ENCODE measurements around the gene TRIM14.

Gene TRIM14

DNA sequence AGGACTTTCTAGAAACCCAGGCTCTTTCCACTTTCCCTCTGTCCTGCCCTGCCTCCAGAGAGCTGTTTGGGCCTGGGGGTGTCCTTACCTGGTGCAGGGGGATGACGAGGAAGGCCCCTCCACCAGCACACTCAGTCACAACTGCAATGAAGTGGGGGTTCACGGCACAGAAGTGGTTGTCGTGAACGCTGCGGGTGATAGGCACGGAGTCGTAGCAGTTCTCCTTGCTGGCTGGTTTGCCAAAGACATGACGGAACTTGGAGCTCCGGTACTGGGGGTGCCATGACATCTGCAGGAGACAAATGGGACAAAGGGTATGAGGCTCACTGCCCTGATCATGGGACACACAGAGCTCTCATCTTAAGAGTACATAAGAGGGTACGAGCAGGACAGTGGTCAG is 38.4 kb upstream of the TRIM14 start:
- FAIRE-seq (no peak), DNase-seq (ENCODE audit: insufficient read length, low spot score) (no peak)
- TF ChIP-seq PAX5 (IDR thresholded peaks at IDR 0.05; ENCODE audit: insufficient read depth, low read length, severe bottlenecking) (no peak), POLR2A (IDR thresholded peaks at IDR 0.05; ENCODE audit: low read depth, low read length) (no peak), POLR2AphosphoS5 (IDR thresholded peaks at IDR 0.05; ENCODE audit: low read depth, low read length) (no peak), TAF1 (IDR thresholded peaks at IDR 0.05; ENCODE audit: low read depth, low read length) (no peak), POU2F2 (IDR thresholded peaks at IDR 0.05; ENCODE audit: low read depth, low read length) (no peak), SPI1 (IDR thresholded peaks at IDR 0.05; ENCODE audit: low read depth, low read length) (no peak)

GRCh38 chr9:98154678-98155077 is 35.7 kb upstream of the TRIM14 start:
- TF ChIP-seq POU2F2 (IDR thresholded peaks at IDR 0.05; ENCODE audit: low read depth, low read length), result no peak
- no peak for TF ChIP-seq POLR2AphosphoS5 (IDR thresholded peaks at IDR 0.05; ENCODE audit: low read depth, low read length)
- no peak for TF ChIP-seq PAX5 (IDR thresholded peaks at IDR 0.05; ENCODE audit: insufficient read depth, low read length, severe bottlenecking)
- TF ChIP-seq SPI1 (IDR thresholded peaks at IDR 0.05; ENCODE audit: low read depth, low read length), result no peak
- TF ChIP-seq POLR2A (IDR thresholded peaks at IDR 0.05; ENCODE audit: low read depth, low read length), result no peak
- no peak for TF ChIP-seq TAF1 (IDR thresholded peaks at IDR 0.05; ENCODE audit: low read depth, low read length)

GRCh38 chr9:98152526-98152925 is 33.5 kb upstream of the TRIM14 start:
- no peak for FAIRE-seq

More at GRCh38 chr9:98154678-98155077, 35.7 kb upstream of the TRIM14 start:
- FAIRE-seq (no peak), DNase-seq (ENCODE audit: insufficient read length, low spot score) (no peak)

DNA sequence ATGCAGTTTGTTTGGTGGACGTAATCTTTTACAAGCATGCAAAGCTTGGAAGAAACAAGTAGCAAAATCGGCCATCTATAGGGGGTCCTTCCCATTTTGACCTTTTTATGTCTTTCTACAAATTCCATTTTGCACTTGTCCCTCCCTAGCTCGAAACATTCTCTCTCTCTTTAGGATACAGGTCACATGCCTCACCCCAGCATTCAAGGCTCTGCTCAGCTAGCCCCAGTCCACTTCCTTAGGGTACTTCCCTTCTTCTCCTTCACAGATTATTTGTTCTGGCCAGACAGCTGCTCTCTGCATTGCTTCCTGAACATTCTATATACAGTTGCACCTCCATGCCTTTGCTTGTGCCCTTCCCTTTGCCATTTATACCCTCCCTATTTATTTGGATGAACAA is 31.7 kb upstream of the TRIM14 start:
- no peak for DNase-seq (ENCODE audit: insufficient read length, low spot score)
- no peak for TF ChIP-seq POLR2AphosphoS5 (IDR thresholded peaks at IDR 0.05; ENCODE audit: low read depth, low read length)
- no peak for TF ChIP-seq PAX5 (IDR thresholded peaks at IDR 0.05; ENCODE audit: insufficient read depth, low read length, severe bottlenecking)
- no peak for TF ChIP-seq SPI1 (IDR thresholded peaks at IDR 0.05; ENCODE audit: low read depth, low read length)
- TF ChIP-seq TAF1 (IDR thresholded peaks at IDR 0.05; ENCODE audit: low read depth, low read length), result no peak
- TF ChIP-seq POLR2A (IDR thresholded peaks at IDR 0.05; ENCODE audit: low read depth, low read length), result no peak
- no peak for TF ChIP-seq POU2F2 (IDR thresholded peaks at IDR 0.05; ENCODE audit: low read depth, low read length)
- no peak for FAIRE-seq

More at GRCh38 chr9:98152526-98152925, 33.5 kb upstream of the TRIM14 start:
- TF ChIP-seq POLR2A (IDR thresholded peaks at IDR 0.05; ENCODE audit: low read depth, low read length) (no peak), POU2F2 (IDR thresholded peaks at IDR 0.05; ENCODE audit: low read depth, low read length) (no peak), PAX5 (IDR thresholded peaks at IDR 0.05; ENCODE audit: insufficient read depth, low read length, severe bottlenecking) (no peak), SPI1 (IDR thresholded peaks at IDR 0.05; ENCODE audit: low read depth, low read length) (no peak), TAF1 (IDR thresholded peaks at IDR 0.05; ENCODE audit: low read depth, low read length) (no peak), POLR2AphosphoS5 (IDR thresholded peaks at IDR 0.05; ENCODE audit: low read depth, low read length) (no peak)
- DNase-seq (ENCODE audit: insufficient read length, low spot score), result no peak

GRCh38 chr9:98150164-98150563 is 31.1 kb upstream of the TRIM14 start:
- DNase-seq (ENCODE audit: insufficient read length, low spot score) (no peak), FAIRE-seq (no peak)
- no peak for TF ChIP-seq PAX5 (IDR thresholded peaks at IDR 0.05; ENCODE audit: insufficient read depth, low read length, severe bottlenecking)
- no peak for TF ChIP-seq POLR2A (IDR thresholded peaks at IDR 0.05; ENCODE audit: low read depth, low read length)
- TF ChIP-seq TAF1 (IDR thresholded peaks at IDR 0.05; ENCODE audit: low read depth, low read length), result no peak
- no peak for TF ChIP-seq SPI1 (IDR thresholded peaks at IDR 0.05; ENCODE audit: low read depth, low read length)
- no peak for TF ChIP-seq POLR2AphosphoS5 (IDR thresholded peaks at IDR 0.05; ENCODE audit: low read depth, low read length)
- TF ChIP-seq POU2F2 (IDR thresholded peaks at IDR 0.05; ENCODE audit: low read depth, low read length), result no peak

DNA sequence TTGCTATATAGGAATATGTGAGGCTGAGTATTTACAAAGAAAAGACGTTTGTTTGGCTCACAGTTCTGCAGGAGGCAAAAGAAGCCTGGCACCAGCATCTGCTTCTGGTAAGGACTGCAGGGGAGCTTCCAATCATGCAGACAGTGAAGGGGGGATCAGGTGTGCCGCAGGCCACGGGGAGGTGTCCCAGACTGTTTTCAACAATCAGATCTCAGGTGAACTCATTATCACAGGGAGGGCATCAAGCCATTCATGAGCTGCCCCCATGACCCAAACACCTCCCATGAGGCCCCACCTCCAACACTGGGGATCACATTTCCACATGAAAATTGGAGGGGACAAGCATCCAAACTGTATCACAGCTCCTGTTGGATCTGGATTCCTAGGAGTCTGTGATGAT is 30.4 kb upstream of the TRIM14 start:
- DNase-seq (ENCODE audit: insufficient read length, low spot score) (no peak), FAIRE-seq (no peak)
- no peak for TF ChIP-seq POU2F2 (IDR thresholded peaks at IDR 0.05; ENCODE audit: low read depth, low read length)

GRCh38 chr9:98148486-98148885 is 29.5 kb upstream of the TRIM14 start:
- TF ChIP-seq TAF1 (IDR thresholded peaks at IDR 0.05; ENCODE audit: low read depth, low read length), result no peak
- no peak for TF ChIP-seq POLR2A (IDR thresholded peaks at IDR 0.05; ENCODE audit: low read depth, low read length)
- TF ChIP-seq SPI1 (IDR thresholded peaks at IDR 0.05; ENCODE audit: low read depth, low read length), result no peak
- TF ChIP-seq POLR2AphosphoS5 (IDR thresholded peaks at IDR 0.05; ENCODE audit: low read depth, low read length), result no peak
- no peak for TF ChIP-seq POU2F2 (IDR thresholded peaks at IDR 0.05; ENCODE audit: low read depth, low read length)
- no peak for TF ChIP-seq PAX5 (IDR thresholded peaks at IDR 0.05; ENCODE audit: insufficient read depth, low read length, severe bottlenecking)
- FAIRE-seq (no peak), DNase-seq (ENCODE audit: insufficient read length, low spot score) (no peak)

- DNase-seq (ENCODE audit: insufficient read length, low spot score) (no peak), FAIRE-seq (no peak)
- no peak for TF ChIP-seq POLR2A (IDR thresholded peaks at IDR 0.05; ENCODE audit: low read depth, low read length)
- no peak for TF ChIP-seq TAF1 (IDR thresholded peaks at IDR 0.05; ENCODE audit: low read depth, low read length)
These were observed 28.6 kb upstream of the TRIM14 start for GRCh38 chr9:98147582-98147981.

DNA sequence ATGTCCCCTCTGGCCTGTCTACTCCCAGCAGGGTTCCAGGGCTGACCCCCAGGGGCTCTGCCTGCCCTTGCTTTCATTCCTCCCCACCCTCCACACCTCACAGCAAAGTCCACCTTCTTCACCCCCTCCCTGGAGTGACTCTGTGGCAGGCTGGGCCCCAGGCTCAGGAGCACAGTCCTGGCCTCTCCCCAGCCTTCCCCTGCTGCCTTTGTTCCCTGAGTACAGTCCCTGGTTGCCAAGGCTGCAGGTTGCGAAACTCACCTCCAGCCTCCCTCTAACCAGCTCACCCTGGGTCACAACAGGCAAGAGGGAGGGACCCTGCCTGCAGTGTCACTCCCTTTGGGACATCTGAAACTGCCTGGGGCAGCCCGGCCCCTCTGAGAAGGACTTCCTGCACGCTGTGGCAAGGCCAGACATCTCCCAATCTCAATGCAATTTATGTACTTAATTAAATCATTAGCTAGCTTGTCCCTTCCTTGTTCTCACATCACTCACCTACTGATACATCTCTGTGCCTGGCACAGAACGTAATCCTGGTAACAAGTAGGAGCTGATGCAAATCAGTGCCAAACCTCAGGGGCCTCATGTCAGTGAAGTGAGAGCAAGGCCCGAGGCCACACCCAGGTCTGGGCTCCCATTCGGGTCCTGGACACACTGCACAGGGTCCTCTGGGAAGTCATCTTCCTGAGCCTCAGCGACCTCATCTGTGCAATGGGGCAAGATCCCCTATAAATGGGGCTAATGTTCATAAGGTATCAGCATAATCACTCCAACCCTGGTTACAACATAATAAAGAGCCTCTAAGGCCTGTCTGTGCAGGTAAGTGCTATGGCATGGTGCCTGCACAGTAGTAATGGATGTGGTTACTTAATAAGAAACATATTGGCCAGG is 27.3 kb upstream of the TRIM14 start:
- TF ChIP-seq POLR2AphosphoS5 (IDR thresholded peaks at IDR 0.05; ENCODE audit: low read depth, low read length) (no peak), SPI1 (IDR thresholded peaks at IDR 0.05; ENCODE audit: low read depth, low read length) (no peak), PAX5 (IDR thresholded peaks at IDR 0.05; ENCODE audit: insufficient read depth, low read length, severe bottlenecking) (no peak), POU2F2 (IDR thresholded peaks at IDR 0.05; ENCODE audit: low read depth, low read length) (no peak), TAF1 (IDR thresholded peaks at IDR 0.05; ENCODE audit: low read depth, low read length) (no peak), POLR2A (IDR thresholded peaks at IDR 0.05; ENCODE audit: low read depth, low read length) (no peak)
- DNase-seq (ENCODE audit: insufficient read length, low spot score), result no peak
- peak; percentile 20 for FAIRE-seq

- no peak for FAIRE-seq
- DNase-seq (ENCODE audit: insufficient read length, low spot score), result no peak
- TF ChIP-seq POLR2A (IDR thresholded peaks at IDR 0.05; ENCODE audit: low read depth, low read length), result no peak
- no peak for TF ChIP-seq POLR2AphosphoS5 (IDR thresholded peaks at IDR 0.05; ENCODE audit: low read depth, low read length)
- no peak for TF ChIP-seq TAF1 (IDR thresholded peaks at IDR 0.05; ENCODE audit: low read depth, low read length)
- TF ChIP-seq PAX5 (IDR thresholded peaks at IDR 0.05; ENCODE audit: insufficient read depth, low read length, severe bottlenecking), result no peak
- TF ChIP-seq SPI1 (IDR thresholded peaks at IDR 0.05; ENCODE audit: low read depth, low read length), result no peak
- no peak for TF ChIP-seq POU2F2 (IDR thresholded peaks at IDR 0.05; ENCODE audit: low read depth, low read length)
These were observed 25.6 kb upstream of the TRIM14 start for GRCh38 chr9:98144631-98145030.

All from GM12891 (cell line).